Sigmoid colon (tissue), 4 donors: ENCODE results near the gene SCNM1.

Experiments
- POLR2A ChIP-seq, 2 donors: fragments of 450-650 bp; IDR thresholded peaks; one replicate each; pipeline ENCODE4 v1.6.1; 2016; ENCODE audit warnings: antibody characterized with exemption in 2 of 2, mild to moderate bottlenecking in 2 of 2, moderate library complexity in 2 of 2
- POLR2AphosphoS5 ChIP-seq, 4 donors: sonication (generic); formaldehyde crosslinking; IDR thresholded peaks; one replicate each; pipeline ENCODE4 v1.6.1; 2017; ENCODE audit warnings: antibody characterized with exemption in 4 of 4
- TF ChIP-seq, protein P1 (sequence below), 4 experiments: fragments of 450-650 bp in 3 of 4; fragments of 200-600 bp in 1 of 4; IDR thresholded peaks; one replicate each; pipeline ENCODE4 v1.5.1; 2016 to 2019; ENCODE audit warnings: antibody characterized with exemption in 4 of 4, mild to moderate bottlenecking in 3 of 4, moderate library complexity in 2 of 4

DNA sequence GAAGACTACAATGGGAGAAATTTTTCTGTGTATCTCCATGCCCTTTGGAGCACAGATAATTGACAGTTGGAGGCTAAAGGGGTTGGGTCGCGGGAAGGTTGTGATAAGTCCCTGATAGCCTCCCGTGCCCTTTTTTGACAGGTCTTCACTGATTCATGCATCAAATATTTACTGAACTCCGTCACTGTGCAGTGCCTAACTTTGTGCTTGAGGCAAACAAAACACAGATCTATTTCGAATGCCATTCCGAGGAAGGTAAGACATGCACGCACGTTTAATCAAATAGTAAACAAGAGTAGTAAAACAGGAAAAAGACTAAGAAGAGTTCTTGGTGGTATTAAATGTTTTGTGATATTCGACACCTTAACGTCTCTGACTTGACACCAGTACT is 31.9 kb downstream of the SCNM1 start:
- TF ChIP-seq, protein P1, sequence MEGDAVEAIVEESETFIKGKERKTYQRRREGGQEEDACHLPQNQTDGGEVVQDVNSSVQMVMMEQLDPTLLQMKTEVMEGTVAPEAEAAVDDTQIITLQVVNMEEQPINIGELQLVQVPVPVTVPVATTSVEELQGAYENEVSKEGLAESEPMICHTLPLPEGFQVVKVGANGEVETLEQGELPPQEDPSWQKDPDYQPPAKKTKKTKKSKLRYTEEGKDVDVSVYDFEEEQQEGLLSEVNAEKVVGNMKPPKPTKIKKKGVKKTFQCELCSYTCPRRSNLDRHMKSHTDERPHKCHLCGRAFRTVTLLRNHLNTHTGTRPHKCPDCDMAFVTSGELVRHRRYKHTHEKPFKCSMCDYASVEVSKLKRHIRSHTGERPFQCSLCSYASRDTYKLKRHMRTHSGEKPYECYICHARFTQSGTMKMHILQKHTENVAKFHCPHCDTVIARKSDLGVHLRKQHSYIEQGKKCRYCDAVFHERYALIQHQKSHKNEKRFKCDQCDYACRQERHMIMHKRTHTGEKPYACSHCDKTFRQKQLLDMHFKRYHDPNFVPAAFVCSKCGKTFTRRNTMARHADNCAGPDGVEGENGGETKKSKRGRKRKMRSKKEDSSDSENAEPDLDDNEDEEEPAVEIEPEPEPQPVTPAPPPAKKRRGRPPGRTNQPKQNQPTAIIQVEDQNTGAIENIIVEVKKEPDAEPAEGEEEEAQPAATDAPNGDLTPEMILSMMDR (IDR thresholded peaks at IDR 0.05), result no peak
- no peak for TF ChIP-seq POLR2AphosphoS5 (IDR thresholded peaks at IDR 0.05)
- TF ChIP-seq POLR2A (IDR thresholded peaks at IDR 0.05), result no peak
